H1 (cell line): ENCODE measurements around the gene TNFRSF13B. TPM values are rescaled to one million over a fixed set of nuclear protein-coding genes. Genes with fewer than 3 reads are reported as not detected.

Source experiments
- CTCF ChIA-PET: fragments of 300-600 bp; sonication (Branson Sonifier 250); formaldehyde crosslinking; loops from one replicate; lab custom pipeline; 2021; ENCODE audit not compliant: partially characterized antibody; lab: Charles Lee
- POLR2A ChIA-PET: fragments of 300-600 bp; sonication (Branson Sonifier 250); formaldehyde crosslinking; loops from one replicate; lab custom pipeline; 2021; ENCODE audit warnings: inconsistent platforms; ENCODE audit not compliant: partially characterized antibody; lab: Charles Lee
- DNase-seq, 2 experiments: peaks; one replicate each; pipeline versions ENCODE4 v3.0.0 to v3.0.0-alpha.2; 2010 to 2022; ENCODE audit warnings: low spot score in 2 of 2, low read depth in 1 of 2, mixed read lengths in 1 of 2
- FAIRE-seq: peaks from 2 replicates; lab custom pipeline; 2011; peaks lifted over from hg19 to GRCh38; lab: Jason Lieb, UNC
- H2AFZ ChIP-seq: 2 replicates; pipeline ENCODE4 v1.8.1; 2012; ENCODE audit warnings: low read length, inconsistent platforms
- H2AK5ac ChIP-seq: 2 replicates; pipeline ENCODE4 v1.6.1; 2013; ENCODE audit warnings: low read depth, low read length
- H2BK120ac ChIP-seq: replicated peaks from 2 replicates; pipeline ENCODE3; 2013; ENCODE audit warnings: low read depth, low read length, inconsistent platforms
- H2BK12ac ChIP-seq: 2 replicates; pipeline ENCODE4 v1.6.1; 2013; ENCODE audit warnings: low read depth, low read length
- H2BK15ac ChIP-seq: 2 replicates; pipeline ENCODE4 v1.6.1; 2013; ENCODE audit warnings: low read length
- H2BK20ac ChIP-seq: 2 replicates; pipeline ENCODE4 v1.6.1; 2013; ENCODE audit warnings: low read length
- H2BK5ac ChIP-seq: 2 replicates; pipeline ENCODE4 v1.6.1; 2013; ENCODE audit warnings: low read depth, low read length
- H3K14ac ChIP-seq: 2 replicates; pipeline ENCODE4 v1.6.1; 2013; ENCODE audit warnings: inconsistent platforms; ENCODE audit not compliant: insufficient read length
- H3K18ac ChIP-seq: 2 replicates; pipeline ENCODE4 v1.6.1; 2013; ENCODE audit warnings: low read length; ENCODE audit errors: extremely low read depth
- H3K23ac ChIP-seq: 2 replicates; pipeline ENCODE4 v1.6.1; 2013; ENCODE audit warnings: inconsistent platforms; ENCODE audit not compliant: insufficient read length
- H3K23me2 ChIP-seq: 2 replicates; pipeline ENCODE4 v1.6.1; 2013; ENCODE audit warnings: low read depth, low read length
- H3K27ac ChIP-seq: 2 replicates; pipeline ENCODE4 v1.6.1; 2011; ENCODE audit warnings: low read depth, low read length, inconsistent platforms
- H3K27me3 ChIP-seq, 4 experiments: replicated peaks in 1 of 4; 1 replicate in 1 of 4; 2 replicates in 3 of 4; pipeline versions ENCODE4 v1.6.1 to v1.8.1; 2011 to 2013; ENCODE audit warnings: low read length in 3 of 4, mild to moderate bottlenecking in 3 of 4, inconsistent platforms in 2 of 4, mixed read lengths in 2 of 4, moderate library complexity in 1 of 4; ENCODE audit not compliant: control insufficient read depth in 3 of 4, insufficient read depth in 3 of 4; ENCODE audit errors: extremely low read depth in 1 of 4
- H3K36me3 ChIP-seq, 4 experiments: 2 replicates each; pipeline versions ENCODE4 v1.6.1 to v1.8.1; 2011 to 2013; ENCODE audit warnings: mild to moderate bottlenecking in 4 of 4, low read length in 3 of 4, moderate library complexity in 2 of 4, control low read depth in 1 of 4, inconsistent platforms in 1 of 4; ENCODE audit not compliant: insufficient read depth in 4 of 4, control insufficient read depth in 2 of 4
- H3K4ac ChIP-seq: replicated peaks from 2 replicates; pipeline ENCODE3; 2013; ENCODE audit warnings: low read length, low read depth, mixed read lengths, inconsistent platforms; ENCODE audit not compliant: insufficient read length
- H3K4me1 ChIP-seq, 4 experiments: replicated peaks in 1 of 4; 1 replicate in 1 of 4; 2 replicates in 3 of 4; pipeline versions ENCODE4 v1.6.1 to v1.8.1; 2011 to 2013; ENCODE audit warnings: low read length in 3 of 4, inconsistent platforms in 2 of 4, mixed read lengths in 1 of 4; ENCODE audit not compliant: insufficient read depth in 4 of 4, control insufficient read depth in 3 of 4
- H3K4me2 ChIP-seq, 2 experiments: 2 replicates each; pipeline versions ENCODE4 v1.6.1 to v1.8.1; 2011 to 2013; ENCODE audit warnings: low read depth in 2 of 2, low read length in 2 of 2, control low read depth in 1 of 2, inconsistent platforms in 1 of 2, mild to moderate bottlenecking in 1 of 2; ENCODE audit not compliant: insufficient read depth in 1 of 2
- H3K4me3 ChIP-seq, 4 experiments: fragments of 200-600, 300-600 bp in 1 of 4; sonication (generic), shearing (Covaris generic), sonication (Bioruptor Twin) in 1 of 4; 2 replicates each; pipeline versions ENCODE4 v1.5.1 to v1.8.1; 2011 to 2016; ENCODE audit warnings: low read length in 4 of 4, low read depth in 3 of 4, control low read depth in 2 of 4, inconsistent platforms in 2 of 4, mild to moderate bottlenecking in 2 of 4, mixed read lengths in 1 of 4, moderate library complexity in 1 of 4; ENCODE audit not compliant: insufficient read depth in 2 of 4; ENCODE audit errors: extremely low read depth in 1 of 4
- H3K56ac ChIP-seq: replicated peaks from 2 replicates; pipeline ENCODE3; 2013; ENCODE audit warnings: low read depth, mild to moderate bottlenecking, mixed read lengths, low read length, inconsistent platforms; ENCODE audit not compliant: insufficient read length
- H3K79me1 ChIP-seq: 2 replicates; pipeline ENCODE4 v1.6.1; 2013; ENCODE audit warnings: low read depth, low read length, control low read depth
- H3K79me2 ChIP-seq, 2 experiments: 2 replicates each; pipeline versions ENCODE4 v1.6.1 to v1.8.1; 2012 to 2013; ENCODE audit warnings: low read length in 2 of 2, mild to moderate bottlenecking in 2 of 2, inconsistent platforms in 1 of 2; ENCODE audit not compliant: insufficient read depth in 2 of 2, control insufficient read depth in 1 of 2
- H3K9ac ChIP-seq, 4 experiments: replicated peaks in 1 of 4; 1 replicate in 1 of 4; 2 replicates in 3 of 4; pipeline versions ENCODE4 v1.6.1 to v1.8.1; 2011 to 2013; ENCODE audit warnings: low read depth in 3 of 4, low read length in 3 of 4, control low read depth in 2 of 4, mild to moderate bottlenecking in 2 of 4, moderate library complexity in 2 of 4, inconsistent platforms in 1 of 4; ENCODE audit errors: extremely low read depth in 1 of 4
- H3K9me3 ChIP-seq, 2 experiments: 2 replicates each; pipeline versions ENCODE4 v1.6.1 to v1.8.1; 2012 to 2013; ENCODE audit warnings: mild to moderate bottlenecking in 2 of 2, moderate library complexity in 2 of 2, control low read depth in 1 of 2, inconsistent platforms in 1 of 2, low read depth in 1 of 2, low read length in 1 of 2, mixed read lengths in 1 of 2; ENCODE audit not compliant: insufficient read depth in 2 of 2
- H4K20me1 ChIP-seq, 2 experiments: replicated peaks in 1 of 2; 2 replicates each; pipeline versions ENCODE3 to v1.8.1; 2011 to 2013; ENCODE audit warnings: inconsistent platforms in 2 of 2, low read length in 2 of 2, mild to moderate bottlenecking in 1 of 2; ENCODE audit not compliant: insufficient read depth in 2 of 2, control insufficient read depth in 1 of 2
- H4K5ac ChIP-seq: 2 replicates; pipeline ENCODE4 v1.6.1; 2013; ENCODE audit warnings: low read length, low read depth, mixed read lengths, inconsistent platforms; ENCODE audit not compliant: insufficient read length
- H4K8ac ChIP-seq: 2 replicates; pipeline ENCODE4 v1.8.0; 2013; ENCODE audit warnings: mild to moderate bottlenecking, moderate library complexity, low read length, inconsistent platforms; ENCODE audit not compliant: insufficient read depth; ENCODE audit errors: extremely low read depth
- H4K91ac ChIP-seq: replicated peaks from 2 replicates; pipeline ENCODE3; 2013; ENCODE audit warnings: low read length, mixed read lengths, inconsistent platforms; ENCODE audit not compliant: insufficient read length
- JUN ChIP-seq: IDR thresholded peaks from 2 replicates; pipeline ENCODE4 v1.6.1; 2011; ENCODE audit warnings: low read depth, mild to moderate bottlenecking, improper control_type of control experiment, low read length
- RBBP5 ChIP-seq: IDR thresholded peaks from 2 replicates; pipeline ENCODE4 v1.7.1; 2012; ENCODE audit warnings: low read depth, mild to moderate bottlenecking, inconsistent platforms, low read length, moderate library complexity, borderline replicate concordance
- TAF1 ChIP-seq: IDR thresholded peaks from 2 replicates; pipeline ENCODE4 v1.6.1; 2011; ENCODE audit warnings: mild to moderate bottlenecking, low read depth, low read length
- ZNF274 ChIP-seq: IDR thresholded peaks from 2 replicates; pipeline ENCODE4 v1.7.0; 2012; ENCODE audit warnings: low read length, borderline replicate concordance; ENCODE audit errors: extremely low read depth
- WGBS, 2 experiments: shearing (Covaris generic) in 1 of 2; methylation state at CpG; one replicate each; pipeline versions ENCODE4 v1.1.6 to v1.1.7; 2013 to 2015; ENCODE audit warnings: low lambda C conversion rate in 2 of 2, mixed read lengths in 2 of 2, inconsistent platforms in 1 of 2, low coverage in 1 of 2, missing lambda C conversion rate in 1 of 2; ENCODE audit not compliant: insufficient replicate concordance in 2 of 2, insufficient coverage in 1 of 2, insufficient read length in 1 of 2; ENCODE audit errors: extremely low coverage in 1 of 2, missing lambda C conversion rate in 1 of 2; 5-methylcytosine and 5-hydroxymethylcytosine counted together
- polyA plus RNA-seq, 7 experiments: library from polyadenylated mRNA; depleted of rRNA in 3 of 7; stranded (reverse) in 5 of 7; unstranded in 2 of 7; fragments of >200 nt in 5 of 7; fragments of 200-250 nt in 2 of 7; gene quantifications; 1 replicate in 5 of 7; 2 replicates in 1 of 7; 4 replicates in 1 of 7; pipeline versions ENCODE4 v1.2.1 to v1.2.3, GENCODE V29; 2011 to 2013; ENCODE audit warnings: missing spikeins in 2 of 7, mixed read lengths in 2 of 7
- total RNA-seq: library from RNA; stranded (reverse); fragmentation: NEBNext Ultra II Directional; extraction: Animal tissue kit (Norgen Biotek cat#: 25700); gene quantifications from 2 replicates; pipeline ENCODE4 v1.2.1, GENCODE V29; 2021

TNFRSF13B gene
- total and polyA plus RNA-seq, 2 of the 8 experiments (the other 6 are each of a cell fraction or from before 2014, with no cell fraction given): not detected

- Histone ChIP-seq H3K18ac (no peak overlapping the region), H2BK5ac (no peak overlapping the region), H3K23ac (no peak overlapping the region), H3K36me3 (no peaks in the 10 kb centered on the region), H2BK15ac (no peak overlapping the region), H3K14ac (no peak overlapping the region), H2BK20ac (no peak overlapping the region), H3K23me2 (no peaks in the 10 kb centered on the region), H3K79me2 (no peaks in the 10 kb centered on the region), H4K91ac (no peak overlapping the region), H2BK12ac (no peak overlapping the region), H2BK120ac (no peak overlapping the region), H3K4me1 (peaks cover 0 to 2% (median 0%) of the 10 kb centered on the region in 4 experiments; a peak in 1 of 7 replicates), H3K27me3 (no peaks in the 10 kb centered on the region), H3K27ac (no peak overlapping the region), H2AK5ac (no peak overlapping the region), H4K5ac (no peak overlapping the region), H3K9me3 (no peaks in the 10 kb centered on the region), H3K79me1 (no peaks in the 10 kb centered on the region), H3K4me3 (no peak overlapping the region), H3K9ac (no peak overlapping the region), H2AFZ (no peak overlapping the region), H4K20me1 (no peaks in the 10 kb centered on the region), H3K4ac (no peak overlapping the region), H3K4me2 (no peak overlapping the region), H3K56ac (no peak overlapping the region), H4K8ac (no peak overlapping the region)
- POLR2A ChIA-PET: no interaction called here
- WGBS, 2 experiments: 83% methylated on average over 11 of the region's 11 CpGs; no CpG with 5 or more reads in 1 of the 2 experiments
- FAIRE-seq (no peak), DNase-seq (no peak)
- CTCF ChIA-PET: no interaction called here
- TF ChIP-seq TAF1 (no peak), ZNF274 (no peak), JUN (no peak), RBBP5 (no peak)
Observed at GRCh38 chr17:16933317-16934132, 38.4 kb downstream of the TNFRSF13B start.
